CD1c-positive myeloid dendritic cell (primary cell): ENCODE measurements around the gene RGS6.

Experiments used
- DNase-seq: peaks from one replicate; pipeline ENCODE4 v3.0.0-alpha.2; 2016; ENCODE audit errors: extremely low spot score

Gene RGS6

DNA sequence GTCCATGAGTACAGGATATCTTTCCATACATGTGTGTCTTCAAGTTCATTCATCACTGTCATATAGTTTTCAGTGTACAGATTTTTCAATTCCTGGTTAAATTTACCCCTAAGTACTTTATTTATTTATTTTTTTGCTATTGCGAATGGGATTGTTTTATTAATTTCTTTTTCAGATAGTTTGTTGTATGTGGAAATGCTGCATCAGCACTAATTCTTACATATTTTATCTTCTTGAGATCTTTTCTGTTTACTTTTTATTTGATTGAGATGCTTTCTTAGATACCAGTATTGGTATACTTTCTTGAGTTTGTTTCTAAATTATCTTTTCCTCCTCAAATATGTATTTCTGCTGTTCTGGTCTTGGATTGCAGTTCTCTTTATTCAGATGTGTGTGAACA, 148.9 kb downstream of the RGS6 start:
- DNase-seq = no peak

DNA sequence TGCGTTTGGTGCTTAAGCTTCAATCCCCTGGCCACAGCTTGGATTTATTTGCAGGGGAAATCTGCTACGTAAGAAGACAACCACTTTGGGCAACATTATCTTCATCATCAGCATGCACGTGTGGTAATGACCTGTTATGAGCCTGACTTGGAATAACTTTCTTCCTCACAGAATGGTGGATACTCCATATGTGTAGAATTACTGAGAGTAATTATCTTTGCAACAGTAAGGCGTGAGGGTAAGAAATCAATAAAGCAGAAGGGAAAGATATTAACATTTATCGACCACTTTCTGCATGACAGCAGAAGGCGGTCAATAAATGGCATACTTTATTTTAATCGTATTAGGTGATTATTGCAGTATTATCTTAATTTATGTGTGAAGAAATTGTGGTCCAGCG, 152.7 kb downstream of the RGS6 start:
- DNase-seq = no peak

DNA sequence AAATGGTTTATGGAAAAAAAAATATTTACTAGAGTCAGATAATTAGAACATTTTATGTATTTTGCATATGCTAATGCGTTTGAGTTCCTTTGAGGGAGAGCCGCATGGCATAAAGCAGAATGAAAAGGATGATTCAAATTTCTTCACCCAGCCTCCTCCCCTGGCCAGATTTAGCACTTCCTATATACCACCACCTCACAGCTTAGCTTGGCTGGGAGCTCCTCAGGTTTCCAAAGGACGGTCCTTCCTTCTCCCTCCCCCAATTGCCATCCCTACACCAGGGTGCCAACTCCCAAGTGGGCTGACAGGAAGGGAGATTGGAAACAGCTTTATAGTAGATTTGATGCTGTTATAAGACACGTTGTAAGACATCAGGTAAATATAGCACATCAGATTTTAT, 157.4 kb downstream of the RGS6 start:
- DNase-seq = no peak

DNA sequence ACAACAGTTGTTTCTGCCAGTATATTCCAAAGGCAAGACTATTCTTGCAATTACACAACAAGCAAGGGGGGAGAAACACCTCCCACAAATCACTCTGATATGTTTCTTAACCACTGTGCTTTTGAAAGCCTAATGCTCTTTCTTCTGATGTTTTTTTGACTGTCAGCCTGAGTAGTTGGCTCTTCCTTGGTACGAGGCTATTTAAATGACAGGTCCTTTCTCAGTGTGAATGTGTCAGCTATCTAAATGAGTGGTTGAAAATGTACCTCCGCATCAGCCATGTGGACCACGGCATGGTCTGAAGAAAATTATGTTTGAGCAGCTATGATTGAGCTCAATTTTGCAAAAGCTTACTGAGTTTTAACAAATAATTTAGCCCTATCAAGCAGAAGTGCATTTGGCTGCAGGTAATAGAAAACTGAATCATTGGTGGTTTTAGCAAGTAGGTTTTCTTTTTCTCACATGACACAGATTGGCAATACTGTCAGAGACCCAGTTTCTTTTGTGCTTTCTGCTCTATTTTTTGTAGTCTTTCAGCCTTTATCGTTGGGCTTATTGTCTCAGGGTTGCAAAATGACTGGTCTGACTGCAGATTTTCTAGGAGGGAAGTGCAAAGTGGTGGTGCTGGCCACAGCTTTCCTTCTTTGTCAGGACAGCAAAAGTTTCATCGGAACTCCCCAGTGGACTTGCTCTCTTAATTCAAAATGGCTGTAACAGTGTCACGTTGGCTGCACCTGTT, 162.8 kb downstream of the RGS6 start:
- DNase-seq = no peak

DNA sequence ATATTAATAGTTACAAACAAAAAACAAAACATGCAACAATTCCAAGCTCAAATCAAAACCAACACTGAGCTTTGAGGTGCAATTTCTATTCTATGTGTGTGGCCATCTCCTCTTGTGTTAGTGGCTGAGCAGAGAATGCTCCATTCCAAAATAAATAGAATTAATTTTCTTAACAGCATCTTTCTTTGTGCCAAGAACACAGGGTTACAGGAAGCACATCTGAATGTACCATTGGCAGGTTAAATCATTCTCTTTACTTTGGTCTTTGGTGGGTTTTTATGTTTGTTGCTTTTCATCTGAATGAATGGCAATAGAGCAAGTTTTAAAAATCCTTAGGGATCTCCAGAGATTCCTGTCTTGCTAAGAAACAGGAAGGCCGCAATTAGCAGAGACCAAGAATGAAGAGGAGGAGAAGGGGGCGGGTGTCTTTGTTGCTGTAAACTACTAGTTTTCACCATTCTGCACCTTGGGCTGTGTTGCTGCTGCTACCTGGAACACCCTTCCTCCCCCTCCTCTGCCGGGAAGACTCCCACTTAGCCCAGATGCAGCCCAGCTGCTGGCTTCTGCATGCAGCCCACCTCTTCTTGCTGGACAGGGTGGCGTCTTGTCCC, 165.0 kb downstream of the RGS6 start:
- DNase-seq = no peak

DNA sequence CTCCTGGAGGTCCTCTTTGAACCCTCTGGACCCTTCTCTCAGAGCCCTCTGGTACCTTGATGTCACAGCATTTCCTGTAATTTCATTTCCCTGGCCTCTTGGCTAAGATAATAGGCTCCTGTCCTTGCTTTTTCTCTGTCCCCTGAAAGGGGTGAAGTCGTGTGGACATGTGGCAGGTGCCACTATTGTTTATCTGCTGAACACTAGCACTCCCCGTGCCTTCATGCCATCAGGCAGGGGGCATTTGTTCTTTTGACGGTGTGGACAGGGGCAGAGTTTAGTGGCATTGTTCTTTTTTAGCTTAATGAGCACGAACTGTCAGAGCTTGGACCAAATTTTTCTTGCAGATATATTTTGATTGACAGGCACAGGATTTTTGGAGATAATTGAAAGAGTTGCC, 166.0 kb downstream of the RGS6 start:
- no peak for DNase-seq

DNA sequence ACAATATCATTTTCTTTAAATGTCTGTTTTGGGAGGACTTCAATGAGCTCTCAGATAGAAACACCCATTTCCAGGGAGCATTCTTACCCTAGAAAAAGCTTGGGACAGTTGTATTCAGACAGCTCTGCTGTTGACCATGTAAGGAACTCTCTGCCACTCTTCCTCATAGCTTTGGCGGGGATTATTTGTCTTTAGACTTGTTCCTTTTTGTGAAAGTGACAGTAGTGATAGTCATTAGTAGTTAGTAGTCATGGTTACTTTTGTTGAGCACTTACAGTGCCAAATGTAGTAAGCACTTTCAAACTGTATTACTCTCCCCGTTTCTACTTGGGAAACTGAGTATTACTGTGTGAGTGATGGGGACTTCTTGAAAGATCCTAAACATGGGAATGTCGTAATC, 167.3 kb downstream of the RGS6 start:
- DNase-seq = no peak

DNA sequence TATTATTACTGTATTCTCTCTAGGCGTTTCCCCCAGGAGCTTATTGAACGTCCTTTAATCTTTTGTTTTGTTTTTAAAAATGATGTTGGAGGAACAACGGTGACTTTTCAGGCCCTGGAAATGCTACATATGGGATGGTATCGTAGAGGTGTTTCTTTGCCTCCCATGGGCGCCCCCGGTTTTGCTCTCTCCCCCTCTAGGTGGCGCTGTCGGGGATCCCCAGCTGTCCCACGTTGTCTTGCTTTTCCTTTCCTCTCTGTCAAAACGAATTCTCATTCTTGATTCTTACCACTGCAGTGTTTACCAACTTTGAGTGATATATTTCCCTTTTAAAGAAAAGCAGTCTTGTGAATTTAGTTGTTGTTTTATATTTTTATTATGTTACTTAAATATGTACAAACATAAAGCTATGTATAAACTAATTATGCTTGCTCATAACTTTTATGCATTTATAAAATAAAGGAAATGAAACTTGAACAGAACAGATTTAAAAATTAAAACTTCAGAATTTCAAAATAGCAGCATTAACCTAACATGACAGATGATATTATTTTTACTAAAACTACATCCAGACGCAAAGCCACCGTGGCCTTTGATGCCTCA, 171.9 kb downstream of the RGS6 start:
- DNase-seq = peak; percentile 41

DNA sequence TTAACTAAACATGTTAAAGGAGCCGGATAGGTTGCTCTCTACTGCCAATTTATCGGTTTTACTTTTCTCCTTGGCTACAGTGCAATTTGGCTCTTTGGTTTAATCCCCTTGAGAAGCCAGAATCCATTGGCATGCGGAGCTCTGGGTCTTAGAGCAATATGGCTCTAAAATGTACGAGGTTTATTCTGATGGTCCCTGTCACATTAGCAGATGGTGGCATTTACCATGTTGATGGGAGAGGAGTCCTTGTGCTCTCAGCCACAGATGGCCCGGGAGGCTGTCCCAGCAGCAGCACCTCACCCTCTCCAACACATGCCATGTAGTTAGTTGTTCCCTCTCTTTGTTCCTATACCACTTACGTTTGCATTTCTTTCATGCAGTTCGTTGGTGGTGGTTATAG, 179.7 kb downstream of the RGS6 start:
- no peak for DNase-seq

DNA sequence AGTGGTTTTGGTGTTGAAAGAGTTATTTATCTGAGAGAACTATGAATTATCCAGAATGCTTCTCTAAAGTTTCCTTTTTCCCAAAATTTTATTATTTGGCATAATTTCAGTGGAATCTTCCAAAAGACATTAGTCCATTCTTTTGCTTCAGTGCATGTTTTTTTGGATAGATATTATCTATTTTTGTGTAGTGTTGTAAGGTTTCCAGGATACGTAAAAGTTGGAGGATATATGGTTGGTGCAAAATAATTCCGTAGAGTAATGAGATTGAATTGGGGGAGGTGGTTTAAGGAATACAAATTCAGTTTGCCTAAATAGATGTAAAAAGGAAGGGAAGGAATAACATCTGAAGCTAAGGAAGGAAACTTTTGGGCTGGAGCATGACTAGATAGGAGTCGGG, 186.6 kb downstream of the RGS6 start:
- DNase-seq = no peak

DNA sequence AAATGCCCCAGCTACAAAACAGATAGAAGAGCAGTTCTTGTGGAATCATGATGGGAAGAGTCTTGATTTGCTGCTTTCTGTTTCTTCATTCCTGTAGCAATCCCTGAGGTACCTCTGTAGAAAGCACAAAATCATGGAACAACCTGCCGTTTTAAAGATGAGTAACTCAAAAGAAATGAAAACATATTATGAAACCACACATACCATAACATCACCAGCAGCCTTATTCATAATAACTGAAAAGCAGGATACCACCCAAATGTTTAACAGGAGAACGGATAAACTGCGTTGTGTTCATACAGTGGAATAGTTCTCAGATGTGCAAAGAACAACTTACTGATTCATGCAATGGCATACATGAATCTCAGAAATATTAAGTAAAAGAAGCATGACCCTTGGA, 188.1 kb downstream of the RGS6 start:
- DNase-seq = no peak

DNA sequence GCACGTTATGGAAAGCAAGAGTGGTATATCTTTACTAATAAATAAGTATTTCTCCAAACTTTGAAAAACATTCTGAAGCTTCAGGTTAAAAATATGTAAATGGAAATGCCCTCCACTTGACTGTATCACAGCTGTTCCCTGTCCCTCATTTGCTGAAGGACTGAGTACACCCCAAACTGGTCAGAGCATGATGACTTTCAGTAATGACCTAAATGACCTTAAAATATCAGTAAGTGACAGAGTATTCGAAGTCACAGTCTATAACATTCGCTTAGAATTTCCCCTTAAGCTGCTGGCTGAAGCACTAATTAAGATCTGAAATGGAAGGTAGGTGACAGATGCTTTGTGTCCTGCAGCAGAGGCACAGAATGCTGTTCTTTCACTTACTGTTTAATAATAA, 191.5 kb downstream of the RGS6 start:
- no peak for DNase-seq

DNA sequence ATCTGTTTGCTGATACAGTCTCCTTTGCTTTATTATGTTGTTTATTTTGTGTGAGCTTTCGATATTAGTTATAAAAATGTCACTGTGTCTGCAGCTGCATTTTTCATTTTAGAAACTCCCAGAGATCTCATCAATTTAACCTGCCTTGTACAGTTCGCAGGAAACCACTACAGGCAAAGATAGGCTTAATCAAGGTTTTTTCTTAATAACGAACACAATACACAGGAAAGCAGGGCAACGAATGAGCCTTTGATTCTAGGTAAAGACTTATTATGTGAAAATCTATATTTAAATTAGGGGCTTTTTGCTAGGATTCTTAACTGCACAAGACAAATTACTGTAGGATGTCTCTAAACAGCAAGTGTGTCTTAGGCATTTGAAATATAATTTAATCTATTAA, 191.9 kb downstream of the RGS6 start:
- no peak for DNase-seq

DNA sequence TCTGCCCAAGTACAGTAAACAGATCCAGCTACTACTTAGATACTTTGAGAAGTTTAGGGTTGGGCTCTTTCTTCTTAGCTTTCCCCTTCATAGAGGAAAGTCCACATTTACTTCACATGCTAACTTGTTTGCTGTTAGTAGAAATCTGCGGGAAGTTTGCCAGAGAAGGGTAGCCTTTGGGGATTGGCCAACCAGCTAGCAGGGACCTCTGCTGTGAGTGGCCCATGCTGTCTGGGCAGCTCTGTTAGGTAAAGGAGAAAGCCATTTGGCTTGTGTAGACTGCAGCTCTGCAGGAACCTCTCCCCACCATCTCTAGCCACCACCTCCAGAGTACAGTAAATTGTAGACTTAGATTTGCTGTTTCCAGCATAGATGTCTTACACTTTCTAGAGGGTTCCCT, 193.9 kb downstream of the RGS6 start:
- DNase-seq = no peak

DNA sequence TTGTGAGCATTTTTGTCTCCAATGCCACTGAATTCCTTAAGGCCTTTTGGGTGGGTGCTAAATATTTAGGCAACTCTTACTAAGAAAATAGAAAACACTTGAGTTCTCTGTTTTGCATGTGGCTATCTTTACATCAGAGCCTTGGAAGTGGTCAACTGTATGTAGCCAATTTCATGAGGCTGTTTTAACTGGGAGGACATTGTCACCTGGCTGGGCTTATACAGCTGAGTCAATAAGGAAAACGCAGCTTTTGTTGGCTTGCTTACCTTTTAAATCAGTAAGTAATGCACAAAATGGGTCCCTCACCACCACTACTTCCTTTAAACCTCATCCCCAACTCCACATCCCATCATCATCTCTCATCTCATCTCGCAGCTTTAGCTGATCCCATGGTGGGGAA, 194.3 kb downstream of the RGS6 start:
- DNase-seq = no peak

DNA sequence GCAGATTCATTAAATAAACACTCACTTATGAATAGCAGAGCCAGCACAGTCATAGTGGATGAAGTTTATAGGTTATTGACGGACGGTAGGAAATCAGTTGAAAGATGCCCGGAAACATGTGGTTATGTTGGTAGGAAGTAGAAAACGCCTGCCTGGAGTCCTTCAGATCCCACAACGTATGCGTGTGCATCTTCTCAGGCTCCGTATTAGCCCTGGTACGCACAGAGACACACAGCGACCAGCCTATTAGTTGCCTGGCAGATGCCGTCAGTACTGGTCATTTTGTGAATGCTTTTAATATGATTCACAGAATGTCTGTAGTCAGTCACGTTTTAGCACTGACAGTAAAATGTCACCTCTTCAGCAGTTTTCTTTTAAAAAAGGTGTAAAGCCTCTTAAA, 196.4 kb downstream of the RGS6 start:
- no peak for DNase-seq

DNA sequence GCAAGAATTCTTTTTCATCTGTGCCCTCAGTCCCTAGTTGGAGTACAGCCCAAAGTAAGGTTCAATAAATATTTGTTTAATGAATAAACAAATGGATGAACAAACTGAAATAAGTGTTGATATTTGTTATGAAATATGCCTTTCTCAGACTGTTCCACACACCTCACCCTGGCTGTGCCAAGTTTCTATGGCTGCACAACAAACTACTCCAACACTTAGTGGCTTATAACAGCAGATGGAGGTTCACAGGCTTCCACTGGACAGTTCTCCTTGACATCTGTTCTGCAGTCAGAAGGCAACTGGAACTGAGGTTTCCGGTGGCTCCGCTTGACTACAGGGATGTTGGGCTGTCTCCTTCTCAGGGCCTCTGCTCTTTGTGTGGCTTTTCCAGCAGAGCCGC, 197.1 kb downstream of the RGS6 start:
- no peak for DNase-seq

DNA sequence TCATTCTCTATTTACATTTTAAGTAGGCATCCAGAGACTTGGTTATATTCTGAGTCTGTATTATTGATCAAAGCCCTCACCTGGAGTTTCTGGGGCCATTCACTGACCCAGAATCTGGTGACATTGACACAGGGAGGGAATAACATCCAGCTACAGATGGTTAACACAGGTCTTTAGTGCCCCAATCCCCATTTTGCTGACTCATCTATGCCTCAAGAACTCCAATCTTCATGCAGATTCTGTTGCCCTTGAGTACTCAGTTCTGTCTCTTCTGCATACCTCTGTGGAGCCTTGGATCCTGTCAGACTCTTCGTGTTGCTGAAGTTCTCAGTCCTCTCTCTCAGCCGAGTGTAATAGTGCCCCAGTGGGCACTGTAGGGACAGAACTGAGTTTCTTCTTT, 208.9 kb downstream of the RGS6 start:
- no peak for DNase-seq

DNA sequence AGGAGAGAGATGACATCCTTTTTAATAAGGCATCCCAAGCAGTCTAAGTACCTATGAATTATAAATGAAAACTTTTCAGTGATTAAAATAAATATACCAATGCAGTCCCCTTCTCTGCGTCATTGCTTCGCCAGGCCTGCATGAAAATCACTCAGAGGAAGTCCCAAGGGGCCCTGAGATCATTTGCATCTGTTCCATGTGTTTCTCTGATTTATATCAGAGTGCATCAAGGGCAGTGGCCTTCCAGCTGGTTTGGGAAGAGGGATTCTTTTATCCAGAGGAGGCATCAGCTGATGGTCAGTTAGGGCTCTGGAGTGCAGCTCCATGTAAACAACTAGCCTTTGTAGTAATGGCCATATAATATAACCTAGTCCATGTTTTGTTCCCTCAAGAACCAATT, 210.1 kb downstream of the RGS6 start:
- no peak for DNase-seq

DNA sequence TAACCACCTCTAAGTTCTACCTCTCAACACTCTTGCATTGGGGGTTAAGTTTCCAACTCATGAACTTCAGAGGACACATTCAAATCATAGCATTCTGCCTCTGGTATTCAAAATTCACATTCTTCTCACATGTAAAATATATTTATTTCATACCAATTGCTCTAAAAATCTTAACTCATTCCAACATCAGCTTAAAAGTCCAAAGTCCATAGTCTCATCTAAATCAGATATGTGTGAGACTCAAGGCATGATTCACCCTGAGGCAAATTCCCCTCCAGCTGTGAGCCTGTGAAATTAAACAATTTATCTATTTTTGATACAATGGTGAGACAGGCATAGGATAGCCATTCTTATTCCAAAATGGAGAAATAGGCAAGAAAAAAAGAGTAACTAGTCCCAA, 214.0 kb downstream of the RGS6 start:
- DNase-seq = no peak

DNA sequence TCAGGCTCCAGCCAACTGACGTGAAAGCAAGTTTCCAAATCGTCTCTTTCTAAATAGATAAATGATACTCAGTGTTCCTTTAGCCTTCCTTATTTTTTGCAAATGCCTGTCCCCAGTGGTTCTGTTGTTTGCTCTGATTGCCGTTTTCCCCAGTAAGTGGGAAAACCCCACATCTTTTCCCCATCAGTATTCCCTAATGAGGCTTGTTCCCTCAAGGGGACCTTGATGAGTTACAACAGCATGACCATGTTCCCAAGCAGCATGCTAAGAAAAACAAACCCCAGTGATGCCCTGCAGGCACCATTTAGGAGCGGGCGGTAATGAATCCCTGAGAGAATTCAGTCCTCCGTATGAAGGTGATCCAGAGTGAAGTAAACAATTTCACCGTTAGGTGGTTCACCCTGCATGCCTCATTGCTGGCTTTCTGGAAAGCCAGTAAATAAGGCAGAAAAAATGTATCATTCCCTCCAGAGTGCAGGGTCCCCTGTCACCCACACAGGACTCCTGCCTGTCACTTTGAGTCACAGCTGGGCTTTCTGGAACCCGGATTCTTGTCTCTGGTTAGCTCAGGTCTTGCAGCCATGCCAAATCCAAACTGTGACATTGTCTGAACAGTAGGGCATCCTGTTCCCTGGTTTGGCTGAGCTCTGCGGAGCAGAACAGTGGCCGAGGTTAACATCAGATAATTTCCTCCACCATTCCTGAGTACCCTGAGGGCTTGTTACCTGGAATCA, 222.6 kb downstream of the RGS6 start:
- no peak for DNase-seq

DNA sequence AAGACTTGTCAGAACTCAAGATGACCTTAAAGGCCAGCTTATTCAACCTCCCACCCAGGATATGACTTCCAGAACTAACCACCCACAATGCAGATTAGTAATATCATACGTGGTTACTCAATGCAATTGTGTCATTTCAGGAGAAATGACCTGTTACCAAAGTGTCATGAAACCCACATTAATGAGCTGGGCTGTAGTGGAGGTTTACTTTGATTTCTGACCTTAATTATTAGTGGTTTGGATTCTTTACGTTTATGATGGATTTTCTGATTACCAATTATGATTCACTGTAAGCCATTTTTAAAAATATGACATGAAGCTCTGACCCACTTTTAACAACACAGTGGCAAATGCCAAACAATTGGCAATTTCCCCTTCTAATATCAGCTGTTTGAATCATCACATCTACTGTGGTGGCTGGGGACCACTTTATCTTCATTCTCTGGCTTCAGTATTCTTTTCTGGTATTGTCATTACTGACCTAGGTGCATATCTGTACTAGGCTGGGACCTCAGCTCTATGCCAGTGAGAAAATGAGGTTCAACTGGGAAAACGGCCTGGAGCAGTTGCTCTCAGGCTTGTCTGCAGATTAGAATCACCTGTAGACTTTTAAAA, 223.3 kb downstream of the RGS6 start:
- peak; percentile 35 for DNase-seq
